ENCODE data around the gene CEACAM8.

Gene CEACAM8

DNA sequence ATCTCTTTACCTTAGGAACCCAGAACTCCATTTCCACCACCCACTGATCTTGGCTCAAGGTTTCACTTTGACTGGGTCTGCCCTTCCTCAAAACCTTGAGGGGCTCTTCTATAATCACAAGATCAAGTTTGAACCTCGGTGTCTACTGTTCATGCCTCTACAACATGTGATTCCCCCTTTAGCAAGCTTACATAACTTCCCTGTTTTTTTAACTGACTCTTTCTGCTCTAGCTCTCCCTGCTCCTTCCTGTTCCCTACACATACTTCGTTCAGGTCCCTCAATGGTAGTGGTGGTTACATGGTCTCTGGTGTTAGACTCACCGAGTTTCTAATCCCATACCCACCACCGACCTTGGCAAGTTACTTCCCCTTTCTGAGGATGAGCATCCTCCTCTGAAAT lies 26.7 kb downstream of the CEACAM8 start:
- TF ChIP-seq, protein P1, sequence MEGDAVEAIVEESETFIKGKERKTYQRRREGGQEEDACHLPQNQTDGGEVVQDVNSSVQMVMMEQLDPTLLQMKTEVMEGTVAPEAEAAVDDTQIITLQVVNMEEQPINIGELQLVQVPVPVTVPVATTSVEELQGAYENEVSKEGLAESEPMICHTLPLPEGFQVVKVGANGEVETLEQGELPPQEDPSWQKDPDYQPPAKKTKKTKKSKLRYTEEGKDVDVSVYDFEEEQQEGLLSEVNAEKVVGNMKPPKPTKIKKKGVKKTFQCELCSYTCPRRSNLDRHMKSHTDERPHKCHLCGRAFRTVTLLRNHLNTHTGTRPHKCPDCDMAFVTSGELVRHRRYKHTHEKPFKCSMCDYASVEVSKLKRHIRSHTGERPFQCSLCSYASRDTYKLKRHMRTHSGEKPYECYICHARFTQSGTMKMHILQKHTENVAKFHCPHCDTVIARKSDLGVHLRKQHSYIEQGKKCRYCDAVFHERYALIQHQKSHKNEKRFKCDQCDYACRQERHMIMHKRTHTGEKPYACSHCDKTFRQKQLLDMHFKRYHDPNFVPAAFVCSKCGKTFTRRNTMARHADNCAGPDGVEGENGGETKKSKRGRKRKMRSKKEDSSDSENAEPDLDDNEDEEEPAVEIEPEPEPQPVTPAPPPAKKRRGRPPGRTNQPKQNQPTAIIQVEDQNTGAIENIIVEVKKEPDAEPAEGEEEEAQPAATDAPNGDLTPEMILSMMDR (IDR thresholded peaks at IDR 0.05): no peak
- H3K9me3 ChIP-seq: no peaks in the 10 kb centered on the region

DNA sequence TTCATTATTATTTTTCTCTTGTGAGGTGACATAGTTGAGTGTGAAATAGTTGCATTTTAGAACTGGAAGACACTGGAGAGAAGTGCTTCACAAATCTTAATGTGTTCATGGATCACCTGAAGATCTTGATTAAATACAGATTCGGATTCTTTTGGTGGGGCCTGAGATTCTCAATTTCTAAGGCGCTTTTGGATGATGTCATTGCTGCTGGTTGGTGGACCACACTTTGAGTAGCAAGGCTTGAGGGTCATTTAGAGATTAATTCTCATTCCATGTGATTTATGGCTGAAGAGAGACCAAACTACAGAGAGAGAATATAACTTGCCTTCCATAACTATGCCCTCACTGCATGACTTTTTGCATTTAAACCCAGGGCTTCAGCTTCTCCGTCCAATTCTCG lies 27.2 kb downstream of the CEACAM8 start:
- TF ChIP-seq, protein P1 (IDR thresholded peaks at IDR 0.05): no peak
- Histone ChIP-seq H3K27me3 (no peaks in the 10 kb centered on the region), H3K4me1 (ENCODE audit: control insufficient read depth in 1 of 2, insufficient read depth in 1 of 2, low read depth in 1 of 2, low read length in 1 of 2) (peaks cover 92 to 94% of the 10 kb centered on the region in 2 experiments), H3K27ac (peak overlapping the region; percentile 69), H3K36me3 (no peaks in the 10 kb centered on the region), H3K4me3 (ENCODE audit: low read depth in 1 of 2, low read length in 1 of 2) (peak overlapping the region in 1 of 2 experiments; percentile 1), H3K9me3 (no peaks in the 10 kb centered on the region)

More for the DNA sequence above, 26.7 kb downstream of the CEACAM8 start:
- H3K4me3 ChIP-seq (ENCODE audit: low read depth in 1 of 2, low read length in 1 of 2): peak overlapping the region in 1 of 2 experiments; percentile 1
- peaks cover 96 to 97% of the 10 kb centered on the region in 2 experiments for H3K4me1 ChIP-seq (ENCODE audit: control insufficient read depth in 1 of 2, insufficient read depth in 1 of 2, low read depth in 1 of 2, low read length in 1 of 2)
- no peaks in the 10 kb centered on the region for H3K36me3 ChIP-seq
- H3K27me3 ChIP-seq: no peaks in the 10 kb centered on the region
- peak overlapping the region; percentile 69 for H3K27ac ChIP-seq

DNA sequence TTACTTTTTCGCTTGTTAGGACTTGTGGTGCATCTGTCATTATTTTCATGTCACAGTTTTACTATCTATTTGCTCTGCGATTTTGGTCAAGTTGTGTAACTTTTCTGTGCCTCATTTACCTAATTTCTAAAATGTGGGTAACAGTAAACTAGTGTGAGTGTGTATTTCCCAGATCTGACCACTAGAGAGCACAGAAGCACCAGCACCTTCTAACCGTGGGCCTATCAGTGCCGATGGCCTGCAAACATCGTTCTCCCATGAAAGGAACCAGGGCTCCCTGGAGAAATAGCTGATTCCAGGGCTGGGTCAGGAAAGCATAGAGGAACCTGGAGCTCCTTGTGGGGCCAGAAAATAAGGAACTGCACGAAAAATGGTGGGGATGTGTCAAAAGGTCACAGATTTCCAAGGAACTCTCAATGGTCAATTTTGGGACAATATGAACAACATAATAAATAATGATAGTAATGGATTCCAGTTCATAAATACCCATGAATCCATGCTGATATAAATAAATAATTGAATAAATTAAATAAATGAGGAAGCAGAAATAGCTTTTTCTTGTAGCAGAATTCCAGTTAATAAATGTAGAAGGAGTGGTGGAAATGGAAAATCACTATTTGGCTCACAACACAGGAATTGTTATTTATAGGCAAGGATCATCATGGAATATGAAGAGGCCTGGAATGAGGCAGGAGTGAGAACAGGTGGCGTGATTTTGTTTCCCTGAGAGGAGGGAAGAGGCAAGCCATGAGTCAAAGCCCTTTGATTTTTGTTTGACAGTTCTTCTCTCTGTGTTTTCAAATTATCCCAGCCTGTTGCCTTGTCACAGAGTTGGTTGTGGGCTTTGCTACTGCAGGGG lies 31.1 kb downstream of the CEACAM8 start:
- H3K27me3 ChIP-seq: no peaks in the 10 kb centered on the region
- no peak overlapping the region for H3K27ac ChIP-seq
- peaks cover 53 to 55% of the 10 kb centered on the region in 2 experiments for H3K4me1 ChIP-seq (ENCODE audit: control insufficient read depth in 1 of 2, insufficient read depth in 1 of 2, low read depth in 1 of 2, low read length in 1 of 2)
- no peaks in the 10 kb centered on the region for H3K9me3 ChIP-seq
- no peaks in the 10 kb centered on the region for H3K36me3 ChIP-seq
- H3K4me3 ChIP-seq (ENCODE audit: low read depth in 1 of 2, low read length in 1 of 2): no peak overlapping the region
- TF ChIP-seq, protein P1 (IDR thresholded peaks at IDR 0.05): peak; percentile 73

DNA sequence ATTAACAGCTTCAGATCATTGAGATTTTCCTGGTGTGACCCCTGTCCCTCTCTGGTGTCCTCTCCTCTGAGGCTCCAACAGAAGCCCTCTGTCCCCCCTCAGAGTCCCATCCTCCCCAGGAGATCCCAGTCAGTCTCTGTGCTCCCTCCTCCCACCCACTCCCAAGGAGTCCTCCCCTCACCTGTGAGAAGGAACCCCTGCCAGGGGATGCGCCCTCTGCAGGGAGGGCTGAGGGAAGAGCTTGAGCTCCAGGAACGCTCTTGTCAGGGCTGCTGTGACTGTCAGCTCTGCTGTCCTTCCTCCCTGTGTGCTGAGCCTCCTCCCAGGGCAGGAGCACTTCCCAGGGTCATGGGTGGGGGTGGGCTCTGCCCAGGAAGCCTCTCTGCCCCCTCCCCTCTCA lies 33.2 kb downstream of the CEACAM8 start:
- TF ChIP-seq, protein P1 (IDR thresholded peaks at IDR 0.05): no peak
- no peaks in the 10 kb centered on the region for H3K9me3 ChIP-seq
- no peak overlapping the region for H3K4me3 ChIP-seq (ENCODE audit: low read depth in 1 of 2, low read length in 1 of 2)
- no peaks in the 10 kb centered on the region for H3K36me3 ChIP-seq
- H3K4me1 ChIP-seq (ENCODE audit: control insufficient read depth in 1 of 2, insufficient read depth in 1 of 2, low read depth in 1 of 2, low read length in 1 of 2): peaks cover 36 to 40% of the 10 kb centered on the region in 2 experiments
- no peaks in the 10 kb centered on the region for H3K27me3 ChIP-seq
- H3K27ac ChIP-seq: no peak overlapping the region

DNA sequence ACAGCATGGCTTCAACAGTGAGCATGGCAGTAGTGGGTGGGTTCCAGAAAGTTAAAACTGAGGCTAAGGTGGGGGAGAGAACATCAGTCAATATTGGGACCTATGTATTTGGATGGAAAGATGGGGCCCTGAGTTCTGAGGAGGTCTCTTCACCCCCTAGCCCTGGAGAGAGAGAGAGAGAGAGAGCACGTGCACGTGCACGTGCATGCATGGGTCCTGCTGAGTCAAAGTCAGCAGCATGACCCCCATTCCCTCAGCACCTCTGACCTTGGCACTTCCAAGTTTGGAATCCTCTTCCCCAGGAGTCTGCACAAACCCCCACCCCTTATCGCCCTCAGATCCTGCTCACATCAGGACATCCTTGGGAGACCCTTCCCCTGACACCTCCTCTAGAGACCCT lies 34.0 kb downstream of the CEACAM8 start:
- H3K27ac ChIP-seq: no peak overlapping the region
- H3K27me3 ChIP-seq: no peaks in the 10 kb centered on the region
- peaks cover 38 to 41% of the 10 kb centered on the region in 2 experiments for H3K4me1 ChIP-seq (ENCODE audit: control insufficient read depth in 1 of 2, insufficient read depth in 1 of 2, low read depth in 1 of 2, low read length in 1 of 2)
- no peak overlapping the region for H3K4me3 ChIP-seq (ENCODE audit: low read depth in 1 of 2, low read length in 1 of 2)
- H3K9me3 ChIP-seq: no peaks in the 10 kb centered on the region
- no peaks in the 10 kb centered on the region for H3K36me3 ChIP-seq
- TF ChIP-seq, protein P1 (IDR thresholded peaks at IDR 0.05): no peak
